K562 (cell line): Measurements from ENCODE around the gene SPEM3. TPM values are rescaled to one million over a fixed set of nuclear protein-coding genes. Genes with fewer than 3 reads are reported as not detected.
A peak's percentile ranks its signal among the peaks of the same experiment; 100 is the strongest.

ENCODE experiments used
- ATAC-seq: fragments of 200-7000 bp; cut with Tn5 transposase; 3 replicates; pipeline ENCODE4 v1.9.1; 2020; ENCODE audit warnings: moderate library complexity
- BruUV-seq: library from RNA; stranded (reverse); fragments of 400-500 nt; replicated peaks from 2 replicates; lab custom pipeline; 2021; lab: Mats Ljungman, UMichigan
- CTCF ChIA-PET: fragments of 300-600 bp; formaldehyde crosslinking; extraction: SDS; loops from one replicate; lab custom pipeline; 2021; ENCODE audit warnings: low intra/inter-chr PET ratio; lab: Yijun Ruan, JAX
- POLR2A ChIA-PET: fragments of 300-600, 350-650 bp; sonication (Branson Sonifier 250); formaldehyde crosslinking; extraction: SDS; loops from one replicate; lab custom pipeline; 2021; ENCODE audit warnings: antibody characterized with exemption, inconsistent platforms; lab: Yijun Ruan, JAX
- DNase-seq, 4 experiments: peaks; one replicate each; pipeline versions ENCODE4 v3.0.0 to v3.0.0-alpha.2; 2011 to 2018; ENCODE audit warnings: low spot score in 3 of 4, mixed read lengths in 3 of 4; ENCODE audit errors: extremely low read depth in 1 of 4
- FAIRE-seq: peaks from 2 replicates; lab custom pipeline; 2011; peaks lifted over from hg19 to GRCh38; lab: Jason Lieb, UNC
- H2AFZ ChIP-seq: 2 replicates; pipeline ENCODE4 v1.6.0; 2011; ENCODE audit warnings: low read depth, low read length, control low read depth, inconsistent platforms
- H3K27ac ChIP-seq: fragments of 200-600 bp; 3 replicates; pipeline ENCODE4 v1.8.0; 2011; ENCODE audit warnings: low read depth, mild to moderate bottlenecking, control low read depth, inconsistent platforms, low read length, moderate library complexity, mixed read lengths; ENCODE audit errors: extremely low read depth
- H3K27me3 ChIP-seq, 2 experiments: fragments of 300-600 bp in 1 of 2; 2 replicates in 1 of 2; 3 replicates in 1 of 2; pipeline versions ENCODE4 v1.6.0 to v1.8.0; 2011; ENCODE audit warnings: inconsistent platforms in 2 of 2, low read length in 2 of 2, mild to moderate bottlenecking in 1 of 2, mixed read lengths in 1 of 2, moderate library complexity in 1 of 2; ENCODE audit not compliant: control insufficient read depth in 2 of 2, insufficient read depth in 2 of 2
- H3K36me3 ChIP-seq: fragments of 300-600 bp; 3 replicates; pipeline ENCODE4 v1.8.0; 2011; ENCODE audit warnings: mild to moderate bottlenecking, low read length, inconsistent platforms; ENCODE audit not compliant: control insufficient read depth, insufficient read depth
- H3K4me1 ChIP-seq, 2 experiments: fragments of 200-600 bp in 1 of 2; replicated peaks in 1 of 2; 2 replicates in 1 of 2; 3 replicates in 1 of 2; pipeline versions ENCODE4 v1.5.1 to v1.8.0; 2011; ENCODE audit warnings: inconsistent platforms in 2 of 2, low read length in 2 of 2, mild to moderate bottlenecking in 1 of 2, mixed read lengths in 1 of 2, moderate library complexity in 1 of 2; ENCODE audit not compliant: control insufficient read depth in 2 of 2, insufficient read depth in 2 of 2
- H3K4me2 ChIP-seq: 2 replicates; pipeline ENCODE4 v1.6.1; 2011; ENCODE audit warnings: low read length, control low read depth, inconsistent platforms, mixed read lengths; ENCODE audit not compliant: insufficient read depth
- H3K4me3 ChIP-seq: fragments of 200-600 bp; sonication (generic), shearing (Covaris generic); 2 replicates; pipeline ENCODE4 v1.5.1; 2016; ENCODE audit warnings: control low read depth, inconsistent platforms
- H3K79me2 ChIP-seq: fragments of 200-600 bp; 3 replicates; pipeline ENCODE4 v1.8.0; 2011; ENCODE audit warnings: low read length, inconsistent platforms; ENCODE audit not compliant: control insufficient read depth, insufficient read depth
- H3K9ac ChIP-seq, 2 experiments: 2 replicates each; pipeline versions ENCODE4 v1.6.0 to v1.6.1; 2011; ENCODE audit warnings: low read depth in 2 of 2, low read length in 2 of 2, control low read depth in 1 of 2, inconsistent platforms in 1 of 2, mild to moderate bottlenecking in 1 of 2, mixed read lengths in 1 of 2; ENCODE audit not compliant: insufficient read depth in 1 of 2
- H3K9me1 ChIP-seq: one replicate; pipeline ENCODE4 v1.6.0; 2011; ENCODE audit warnings: inconsistent platforms, mild to moderate bottlenecking, low read length, moderate library complexity; ENCODE audit not compliant: control insufficient read depth, insufficient read depth
- H3K9me3 ChIP-seq: replicated peaks from 2 replicates; pipeline ENCODE4 v1.5.1; 2011; ENCODE audit warnings: low read depth, low read length, inconsistent platforms; ENCODE audit not compliant: control insufficient read depth, insufficient read depth
- H4K20me1 ChIP-seq: replicated peaks from 2 replicates; pipeline ENCODE4 v1.6.1; 2011; ENCODE audit warnings: low read length, inconsistent platforms, mixed read lengths; ENCODE audit not compliant: control insufficient read depth, insufficient read depth
- BRD9 ChIP-seq: fragments of 450-650 bp; IDR thresholded peaks from 2 replicates; pipeline ENCODE4 v1.6.1; 2018; ENCODE audit warnings: low read depth; ENCODE audit not compliant: partially characterized antibody
- EGR1 ChIP-seq: fragments of 450-650 bp; conservative IDR thresholded peaks from 2 replicates; pipeline ENCODE4 v1.6.1; 2017; ENCODE audit warnings: mild to moderate bottlenecking
- MBD2 ChIP-seq: sonication (generic); IDR thresholded peaks from 2 replicates; pipeline ENCODE4 v1.6.1; 2016; ENCODE audit warnings: low read depth, borderline replicate concordance
- MTA2 ChIP-seq: fragments of 450-650 bp; IDR thresholded peaks from 2 replicates; pipeline ENCODE4 v1.6.1; 2016; ENCODE audit warnings: low read depth
- PCBP1 ChIP-seq: fragments of 200-400 bp; formaldehyde crosslinking; IDR thresholded peaks from 2 replicates; pipeline ENCODE4 v1.6.1; 2018; ENCODE audit warnings: mild to moderate bottlenecking, low read depth, low read length; ENCODE audit not compliant: poor library complexity, severe bottlenecking
- RCOR1 ChIP-seq, 2 experiments: IDR thresholded peaks; 2 replicates each; pipeline ENCODE4 v1.6.1; 2012; ENCODE audit warnings: low read depth in 2 of 2, low read length in 2 of 2, borderline replicate concordance in 1 of 2, improper control_type of control experiment in 1 of 2
- TAF15 ChIP-seq: fragments of 200-400 bp; formaldehyde crosslinking; IDR thresholded peaks from 2 replicates; pipeline ENCODE4 v1.6.1; 2017; ENCODE audit warnings: mild to moderate bottlenecking, low read depth, low read length, moderate library complexity
- ZNF583 ChIP-seq: fragments of 250-450 bp; sonication (Bioruptor Pico); IDR thresholded peaks from 2 replicates; pipeline ENCODE4 v1.4.0; 2020
- WGBS: fragments of 100-300 bp; shearing (Covaris generic); methylation state at CpG from one replicate; pipeline ENCODE4 v1.1.6; 2016; ENCODE audit warnings: low coverage, mixed read lengths; ENCODE audit not compliant: insufficient coverage; ENCODE audit errors: missing lambda C conversion rate; 5-methylcytosine and 5-hydroxymethylcytosine counted together
- in situ Hi-C: fragments of 300-500 bp; cut with MboI; formaldehyde crosslinking; loops from 4 replicates; pipeline ENCODE4 v1.15.0; 2018; ENCODE audit warnings: inconsistent platforms, mixed read lengths
- intact Hi-C: fragments of 100-400 bp; cut with micrococcal nuclease; formaldehyde crosslinking; loops from 2 replicates; pipeline ENCODE4 v1.14.2; 2022
- polyA plus RNA-seq, 8 experiments: library from polyadenylated mRNA; depleted of rRNA in 4 of 8; stranded (reverse) in 5 of 8; unstranded in 3 of 8; fragments of >200 nt; fragmentation: Nextera tagmentation in 2 of 8; fragmentation: Illumina TruSeq in 1 of 8; extraction: Ambion mirVana in 2 of 8; extraction: Trizol in 1 of 8; gene quantifications; 2 replicates each; pipeline versions ENCODE4 v1.2.1 to v1.2.3, GENCODE V29; 2011 to 2014; ENCODE audit warnings: inconsistent platforms in 1 of 8, missing spikeins in 1 of 8
- total RNA-seq, 7 experiments: library from RNA; depleted of rRNA in 6 of 7; stranded (reverse); fragments of >200 nt in 6 of 7; fragmentation: Illumina TruSeq in 2 of 7; extraction: Trizol in 2 of 7; gene quantifications; 2 replicates each; pipeline versions ENCODE4 v1.2.1 to v1.2.3, GENCODE V29; 2011 to 2021; ENCODE audit warnings: low replicate concordance in 1 of 7
- TF ChIP-seq, protein P1 (sequence below), 3 experiments: fragments of 200-800 bp in 1 of 3; fragments of 250-450 bp in 1 of 3; fragments of 450-650 bp in 1 of 3; sonication (Bioruptor Pico) in 1 of 3; sonication (Bioruptor generic) in 1 of 3; formaldehyde crosslinking in 1 of 3; IDR thresholded peaks; 2 replicates each; pipeline versions ENCODE4 v1.6.1 to v1.8.0; 2016 to 2022; ENCODE audit warnings: mild to moderate bottlenecking in 2 of 3, missing genetic modification characterization in 2 of 3, missing compliant biosample characterization in 1 of 3, moderate library complexity in 1 of 3
- TF ChIP-seq, protein P2 (sequence below): fragments of 150-350 bp; IDR thresholded peaks from 2 replicates; pipeline ENCODE4 v1.6.1; 2014; ENCODE audit warnings: low read depth, mild to moderate bottlenecking, low read length, borderline replicate concordance
- TF ChIP-seq, protein P3 (sequence below): fragments of 250-450 bp; sonication (Bioruptor Pico); IDR thresholded peaks from 2 replicates; pipeline ENCODE4 v1.8.0; 2021; ENCODE audit warnings: moderate library complexity, mild to moderate bottlenecking, inconsistent platforms

SPEM3 gene
- total and polyA plus RNA-seq, 9 of the 15 experiments (the other 6 are each of a cell fraction or from before 2014, with no cell fraction given), result not detected

DNA sequence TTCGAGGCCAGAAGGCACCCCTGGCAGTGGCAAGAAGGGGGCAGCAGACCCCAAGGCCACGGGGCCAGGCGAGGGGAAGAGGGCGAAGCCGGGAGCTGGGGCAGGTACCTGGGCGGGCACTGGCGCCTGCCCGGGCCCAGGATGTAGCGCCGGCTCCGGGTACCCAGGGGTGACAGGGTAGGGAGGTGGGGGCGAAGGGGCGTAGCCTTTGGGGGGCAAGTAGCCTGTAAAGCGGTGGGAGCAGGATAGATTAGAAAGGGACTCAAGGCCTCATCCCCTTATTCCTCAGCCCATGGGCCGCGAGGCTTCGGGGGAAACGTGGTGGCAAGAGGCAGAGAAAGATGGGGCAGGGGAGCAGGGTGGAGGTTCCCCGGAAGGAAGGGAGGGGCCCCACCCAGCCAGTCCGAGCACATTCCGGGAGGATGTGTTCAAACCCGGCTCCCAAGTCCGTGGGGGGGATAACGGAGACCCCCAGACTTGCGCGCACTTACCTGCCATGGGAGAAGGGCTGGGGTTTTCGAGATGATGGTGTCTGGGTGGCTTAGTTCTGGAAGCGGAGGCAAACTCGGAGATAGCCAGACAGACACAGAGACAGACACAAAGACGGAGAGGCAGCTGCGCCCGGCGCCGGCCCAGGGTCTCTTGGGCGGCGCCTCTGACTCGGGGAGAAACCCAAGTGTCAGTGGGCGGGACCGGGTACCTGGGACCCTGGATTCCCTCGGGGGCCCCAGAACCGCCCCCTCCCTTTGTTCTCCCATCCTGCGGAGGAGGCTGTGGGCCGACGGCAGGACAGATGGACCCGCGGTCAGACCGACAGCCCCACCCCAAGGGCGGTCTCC is 34.8 kb upstream of the SPEM3 start:
- Histone ChIP-seq H2AFZ (peak overlapping the region; percentile 84), H3K4me3 (peak overlapping the region; percentile 68), H3K27me3 (no peaks in the 10 kb centered on the region), H3K9me3 (no peaks in the 10 kb centered on the region), H3K79me2 (no peaks in the 10 kb centered on the region), H3K36me3 (peaks cover 7% of the 10 kb centered on the region; the same call in 1 of the 3 replicates), H3K9me1 (no peaks in the 10 kb centered on the region), H3K9ac (peak overlapping the region; percentile 61 to 97; a peak in 3 of 4 replicates), H3K27ac (no peak overlapping the region; the same call in 2 of the 3 replicates), H3K4me1 (peaks cover 3 to 24% of the 10 kb centered on the region in 2 experiments; a peak in 4 of 5 replicates), H4K20me1 (no peaks in the 10 kb centered on the region), H3K4me2 (peak overlapping the region; percentile 73)
- FAIRE-seq (no peak), DNase-seq (peak in 3 of 4 experiments; percentile 33 to 52 (median 36)), ATAC-seq (peak; percentile 53)
- POLR2A ChIA-PET, result interaction anchor here (0.6 to 0.8 kb wide), 2 partner anchors 8 to 91 kb away, joined by 3 read pairs; no protein-coding TSS in a partner anchor
- TSS peak; percentile 26 for BruUV-seq
- in situ Hi-C loops (no loop called here), intact Hi-C loops (no loop called here)
- CTCF ChIA-PET, result no interaction called here
- 12% methylated on average over 28 of the region's 48 CpGs for WGBS
- TF ChIP-seq, protein P1, sequence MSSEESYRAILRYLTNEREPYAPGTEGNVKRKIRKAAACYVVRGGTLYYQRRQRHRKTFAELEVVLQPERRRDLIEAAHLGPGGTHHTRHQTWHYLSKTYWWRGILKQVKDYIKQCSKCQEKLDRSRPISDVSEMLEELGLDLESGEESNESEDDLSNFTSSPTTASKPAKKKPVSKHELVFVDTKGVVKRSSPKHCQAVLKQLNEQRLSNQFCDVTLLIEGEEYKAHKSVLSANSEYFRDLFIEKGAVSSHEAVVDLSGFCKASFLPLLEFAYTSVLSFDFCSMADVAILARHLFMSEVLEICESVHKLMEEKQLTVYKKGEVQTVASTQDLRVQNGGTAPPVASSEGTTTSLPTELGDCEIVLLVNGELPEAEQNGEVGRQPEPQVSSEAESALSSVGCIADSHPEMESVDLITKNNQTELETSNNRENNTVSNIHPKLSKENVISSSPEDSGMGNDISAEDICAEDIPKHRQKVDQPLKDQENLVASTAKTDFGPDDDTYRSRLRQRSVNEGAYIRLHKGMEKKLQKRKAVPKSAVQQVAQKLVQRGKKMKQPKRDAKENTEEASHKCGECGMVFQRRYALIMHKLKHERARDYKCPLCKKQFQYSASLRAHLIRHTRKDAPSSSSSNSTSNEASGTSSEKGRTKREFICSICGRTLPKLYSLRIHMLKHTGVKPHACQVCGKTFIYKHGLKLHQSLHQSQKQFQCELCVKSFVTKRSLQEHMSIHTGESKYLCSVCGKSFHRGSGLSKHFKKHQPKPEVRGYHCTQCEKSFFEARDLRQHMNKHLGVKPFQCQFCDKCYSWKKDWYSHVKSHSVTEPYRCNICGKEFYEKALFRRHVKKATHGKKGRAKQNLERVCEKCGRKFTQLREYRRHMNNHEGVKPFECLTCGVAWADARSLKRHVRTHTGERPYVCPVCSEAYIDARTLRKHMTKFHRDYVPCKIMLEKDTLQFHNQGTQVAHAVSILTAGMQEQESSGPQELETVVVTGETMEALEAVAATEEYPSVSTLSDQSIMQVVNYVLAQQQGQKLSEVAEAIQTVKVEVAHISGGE (CRISPR knock-in tag; IDR thresholded peaks at IDR 0.05), result 0 out of 6 replicates have a peak, but pooled peaks of 1 of the 3 experiments have one; percentile 1
- TF ChIP-seq, protein P2, sequence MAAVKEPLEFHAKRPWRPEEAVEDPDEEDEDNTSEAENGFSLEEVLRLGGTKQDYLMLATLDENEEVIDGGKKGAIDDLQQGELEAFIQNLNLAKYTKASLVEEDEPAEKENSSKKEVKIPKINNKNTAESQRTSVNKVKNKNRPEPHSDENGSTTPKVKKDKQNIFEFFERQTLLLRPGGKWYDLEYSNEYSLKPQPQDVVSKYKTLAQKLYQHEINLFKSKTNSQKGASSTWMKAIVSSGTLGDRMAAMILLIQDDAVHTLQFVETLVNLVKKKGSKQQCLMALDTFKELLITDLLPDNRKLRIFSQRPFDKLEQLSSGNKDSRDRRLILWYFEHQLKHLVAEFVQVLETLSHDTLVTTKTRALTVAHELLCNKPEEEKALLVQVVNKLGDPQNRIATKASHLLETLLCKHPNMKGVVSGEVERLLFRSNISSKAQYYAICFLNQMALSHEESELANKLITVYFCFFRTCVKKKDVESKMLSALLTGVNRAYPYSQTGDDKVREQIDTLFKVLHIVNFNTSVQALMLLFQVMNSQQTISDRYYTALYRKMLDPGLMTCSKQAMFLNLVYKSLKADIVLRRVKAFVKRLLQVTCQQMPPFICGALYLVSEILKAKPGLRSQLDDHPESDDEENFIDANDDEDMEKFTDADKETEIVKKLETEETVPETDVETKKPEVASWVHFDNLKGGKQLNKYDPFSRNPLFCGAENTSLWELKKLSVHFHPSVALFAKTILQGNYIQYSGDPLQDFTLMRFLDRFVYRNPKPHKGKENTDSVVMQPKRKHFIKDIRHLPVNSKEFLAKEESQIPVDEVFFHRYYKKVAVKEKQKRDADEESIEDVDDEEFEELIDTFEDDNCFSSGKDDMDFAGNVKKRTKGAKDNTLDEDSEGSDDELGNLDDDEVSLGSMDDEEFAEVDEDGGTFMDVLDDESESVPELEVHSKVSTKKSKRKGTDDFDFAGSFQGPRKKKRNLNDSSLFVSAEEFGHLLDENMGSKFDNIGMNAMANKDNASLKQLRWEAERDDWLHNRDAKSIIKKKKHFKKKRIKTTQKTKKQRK, result no peak
- TF ChIP-seq TAF15 (no peak), MTA2 (no peak), PCBP1 (peak; percentile 16), EGR1 (peak; percentile 38), ZNF583 (CRISPR knock-in tag) (no peak), RCOR1 (IDR thresholded peaks at IDR 0.05; ENCODE audit: borderline replicate concordance in 1 of 2, low read depth in 2 of 2, low read length in 2 of 2) (no peak), BRD9 (no peak), MBD2 (no peak)
- TF ChIP-seq, protein P3, sequence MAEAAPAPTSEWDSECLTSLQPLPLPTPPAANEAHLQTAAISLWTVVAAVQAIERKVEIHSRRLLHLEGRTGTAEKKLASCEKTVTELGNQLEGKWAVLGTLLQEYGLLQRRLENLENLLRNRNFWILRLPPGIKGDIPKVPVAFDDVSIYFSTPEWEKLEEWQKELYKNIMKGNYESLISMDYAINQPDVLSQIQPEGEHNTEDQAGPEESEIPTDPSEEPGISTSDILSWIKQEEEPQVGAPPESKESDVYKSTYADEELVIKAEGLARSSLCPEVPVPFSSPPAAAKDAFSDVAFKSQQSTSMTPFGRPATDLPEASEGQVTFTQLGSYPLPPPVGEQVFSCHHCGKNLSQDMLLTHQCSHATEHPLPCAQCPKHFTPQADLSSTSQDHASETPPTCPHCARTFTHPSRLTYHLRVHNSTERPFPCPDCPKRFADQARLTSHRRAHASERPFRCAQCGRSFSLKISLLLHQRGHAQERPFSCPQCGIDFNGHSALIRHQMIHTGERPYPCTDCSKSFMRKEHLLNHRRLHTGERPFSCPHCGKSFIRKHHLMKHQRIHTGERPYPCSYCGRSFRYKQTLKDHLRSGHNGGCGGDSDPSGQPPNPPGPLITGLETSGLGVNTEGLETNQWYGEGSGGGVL, result no peak
